GM12878 (cell line): ENCODE results near the gene WNK1. TPM values are rescaled to one million over a fixed set of nuclear protein-coding genes. Genes with fewer than 3 reads are reported as not detected.
A peak's percentile ranks its signal among the peaks of the same experiment; 100 is the strongest.

Experiments used
- ATAC-seq: fragments of 200-7000 bp; cut with Tn5 transposase; 3 replicates; pipeline ENCODE4 v1.9.1; 2020; ENCODE audit warnings: mild to moderate bottlenecking, moderate library complexity
- BruUV-seq: library from RNA; stranded (reverse); fragments of 400-500 nt; replicated peaks from 2 replicates; lab custom pipeline; 2021; lab: Mats Ljungman, UMichigan
- CTCF ChIA-PET: fragments of 300-600 bp; sonication (Branson Sonifier 250); formaldehyde crosslinking; extraction: SDS; loops from one replicate; lab custom pipeline; 2021; ENCODE audit warnings: inconsistent platforms; lab: Yijun Ruan, JAX
- POLR2A ChIA-PET: fragments of 350-600 bp; formaldehyde crosslinking; extraction: SDS; loops from one replicate; lab custom pipeline; 2021; ENCODE audit warnings: inconsistent platforms; lab: Charles Lee
- RAD21 ChIA-PET: fragments of 300-600 bp; sonication (Branson Sonifier 250); formaldehyde crosslinking; loops from one replicate; lab custom pipeline; 2023; ENCODE audit warnings: antibody characterized with exemption; ENCODE audit not compliant: unreplicated experiment; lab: Charles Lee
- SMC1A ChIA-PET: fragments of 300-600 bp; sonication (Branson Sonifier 250); formaldehyde crosslinking; loops from one replicate; lab custom pipeline; 2023; ENCODE audit not compliant: unreplicated experiment, uncharacterized antibody; lab: Charles Lee
- DNase-seq: peaks from one replicate; pipeline ENCODE4 v3.0.0-alpha.2; 2011; ENCODE audit warnings: low read depth, low spot score
- FAIRE-seq: peaks from 3 replicates; lab custom pipeline; 2011; peaks lifted over from hg19 to GRCh38; lab: Jason Lieb, UNC
- H2AFZ ChIP-seq: 2 replicates; pipeline ENCODE4 v1.6.0; 2011; ENCODE audit warnings: low read depth, low read length, control low read depth; ENCODE audit not compliant: control insufficient read depth
- H3K27ac ChIP-seq: 2 replicates; pipeline ENCODE4 v1.5.1; 2011; ENCODE audit warnings: control low read depth; ENCODE audit not compliant: control insufficient read depth, insufficient read depth
- H3K27me3 ChIP-seq, 2 experiments: replicated peaks in 1 of 2; 2 replicates each; pipeline versions ENCODE4 v1.6.0 to v1.6.1; 2011; ENCODE audit warnings: low read length in 1 of 2; ENCODE audit not compliant: control insufficient read depth in 2 of 2, insufficient read depth in 2 of 2
- H3K36me3 ChIP-seq, 2 experiments: 2 replicates each; pipeline ENCODE4 v1.5.1; 2011; ENCODE audit warnings: low read length in 1 of 2; ENCODE audit not compliant: control insufficient read depth in 2 of 2, insufficient read depth in 2 of 2
- H3K4me1 ChIP-seq: 2 replicates; pipeline ENCODE4 v1.6.1; 2011; ENCODE audit warnings: mild to moderate bottlenecking, low read length, moderate library complexity, mixed read lengths; ENCODE audit not compliant: control insufficient read depth, insufficient read depth
- H3K4me2 ChIP-seq: 2 replicates; pipeline ENCODE4 v1.6.0; 2011; ENCODE audit warnings: control low read depth; ENCODE audit not compliant: control insufficient read depth, insufficient read depth
- H3K4me3 ChIP-seq: fragments of 200-600 bp; sonication (generic); 2 replicates; pipeline ENCODE4 v1.5.1; 2016
- H3K79me2 ChIP-seq: 2 replicates; pipeline ENCODE4 v1.6.0; 2011; ENCODE audit warnings: low read length; ENCODE audit not compliant: control insufficient read depth, insufficient read depth
- H3K9ac ChIP-seq: 2 replicates; pipeline ENCODE4 v1.8.0; 2011; ENCODE audit warnings: low read length, control low read depth, mixed read lengths; ENCODE audit not compliant: control insufficient read depth, insufficient read depth
- H3K9me3 ChIP-seq: replicated peaks from 3 replicates; pipeline ENCODE4 v1.5.1; 2011; ENCODE audit warnings: mild to moderate bottlenecking, low read length; ENCODE audit not compliant: control insufficient read depth, insufficient read depth
- H4K20me1 ChIP-seq: 2 replicates; pipeline ENCODE4 v1.6.0; 2011; ENCODE audit not compliant: control insufficient read depth, insufficient read depth
- CHD2 ChIP-seq: IDR thresholded peaks from 2 replicates; pipeline ENCODE4 v1.6.1; 2011; ENCODE audit warnings: low read depth, low read length, improper control_type of control experiment, borderline replicate concordance
- HDAC2 ChIP-seq: fragments of 200-600 bp; sonication (generic); IDR thresholded peaks from 2 replicates; pipeline ENCODE4 v1.6.1; 2017
- POLR2A ChIP-seq: IDR thresholded peaks from 2 replicates; pipeline ENCODE4 v1.6.1; 2011; ENCODE audit warnings: low read depth, mild to moderate bottlenecking, low read length
- RCOR1 ChIP-seq: conservative IDR thresholded peaks from 2 replicates; pipeline ENCODE4 v1.6.1; 2012; ENCODE audit warnings: low read depth, low read length, improper control_type of control experiment
- RUNX3 ChIP-seq: IDR thresholded peaks from 2 replicates; pipeline ENCODE4 v1.6.1; 2012; ENCODE audit warnings: low read length, inconsistent platforms
- SIN3A ChIP-seq: IDR thresholded peaks from 2 replicates; pipeline ENCODE4 v1.6.1; 2012; ENCODE audit warnings: low read depth, low read length, improper control_type of control experiment
- SIX5 ChIP-seq: IDR thresholded peaks from 2 replicates; pipeline ENCODE4 v1.6.1; 2011; ENCODE audit warnings: mild to moderate bottlenecking, low read depth, low read length, moderate library complexity; ENCODE audit not compliant: severe bottlenecking
- WGBS: methylation state at CpG from one replicate; pipeline ENCODE4 v1.1.6; 2016; ENCODE audit warnings: low lambda C conversion rate; ENCODE audit not compliant: insufficient replicate concordance, insufficient coverage; ENCODE audit errors: missing lambda C conversion rate; 5-methylcytosine and 5-hydroxymethylcytosine counted together
- in situ Hi-C: fragments of 300-500 bp; cut with MboI; formaldehyde crosslinking; loops from 9 replicates; pipeline ENCODE4 v1.14.3; 2018; ENCODE audit warnings: mixed read lengths
- intact Hi-C: fragments of 100-400 bp; cut with micrococcal nuclease; formaldehyde crosslinking; loops from one replicate; pipeline ENCODE4 v1.14.2; 2022; ENCODE audit not compliant: unreplicated experiment
- polyA plus RNA-seq, 11 experiments: library from polyadenylated mRNA; depleted of rRNA in 4 of 11; unstranded in 6 of 11; stranded (reverse) in 5 of 11; fragments of >200 nt; fragmentation: Nextera tagmentation in 4 of 11; fragmentation: Illumina TruSeq in 1 of 11; extraction: Ambion mirVana in 4 of 11; extraction: Trizol in 1 of 11; gene quantifications; 1 replicate in 1 of 11; 2 replicates in 10 of 11; pipeline versions ENCODE4 v1.2.1 to v1.2.3, GENCODE V29; 2011 to 2016; ENCODE audit warnings: inconsistent platforms in 2 of 11, missing spikeins in 2 of 11, low read depth in 1 of 11
- total RNA-seq, 4 experiments: library from RNA; depleted of rRNA in 3 of 4; stranded (reverse); fragments of >200 nt in 3 of 4; fragmentation: Illumina TruSeq in 1 of 4; extraction: Trizol in 1 of 4; gene quantifications; 2 replicates each; pipeline versions ENCODE4 v1.2.1 to v1.2.3, GENCODE V29; 2013 to 2021
- TF ChIP-seq, protein P1 (sequence below): IDR thresholded peaks from 2 replicates; pipeline ENCODE4 v1.6.1; 2012; ENCODE audit warnings: low read depth, low read length, improper control_type of control experiment
- TF ChIP-seq, protein P2 (sequence below): fragments of 450-650 bp; IDR thresholded peaks from 2 replicates; pipeline ENCODE4 v1.6.1; 2016; ENCODE audit warnings: mild to moderate bottlenecking
- TF ChIP-seq, protein P3 (sequence below): IDR thresholded peaks from 2 replicates; pipeline ENCODE4 v1.6.1; 2011; ENCODE audit warnings: low read depth, low read length, improper control_type of control experiment, borderline replicate concordance

The WNK1 gene
- total and polyA plus RNA-seq, 10 of the 15 experiments (the other 5 are each of a cell fraction or from before 2014, with no cell fraction given): 9.6 to 151 (median 86.6) TPM

DNA sequence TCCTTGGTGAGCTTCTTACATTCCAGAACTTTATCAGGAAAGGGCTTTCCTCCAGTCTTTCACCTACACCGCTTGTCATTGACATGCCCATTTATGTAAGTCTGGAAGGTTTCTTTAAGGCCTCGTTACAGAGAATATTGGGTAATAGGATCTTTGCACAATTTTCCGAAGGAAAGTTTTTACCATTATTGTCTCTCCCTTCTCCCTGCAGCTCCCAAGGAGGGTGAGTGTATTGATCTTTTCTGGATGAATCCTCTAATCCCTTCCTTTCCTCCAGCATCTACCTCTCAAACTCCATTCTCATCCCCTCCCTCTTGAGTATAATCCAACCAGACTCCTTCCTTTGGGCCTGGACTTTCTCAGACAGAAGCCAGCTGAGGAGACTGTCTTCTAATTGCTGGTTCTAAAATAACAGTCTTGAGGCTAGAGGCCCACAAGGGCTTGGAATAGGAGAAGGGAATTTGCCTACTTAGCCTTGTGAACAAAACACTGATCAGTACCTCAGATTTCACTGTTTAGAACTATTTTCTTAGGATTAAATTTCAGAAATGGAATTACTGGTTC is 21.8 kb downstream of the WNK1 start:
- BruUV-seq: TSS peak; percentile 7
- no peak for TF ChIP-seq RCOR1
- no peak for TF ChIP-seq RUNX3
- no peak for TF ChIP-seq SIN3A
- TF ChIP-seq, protein P1, sequence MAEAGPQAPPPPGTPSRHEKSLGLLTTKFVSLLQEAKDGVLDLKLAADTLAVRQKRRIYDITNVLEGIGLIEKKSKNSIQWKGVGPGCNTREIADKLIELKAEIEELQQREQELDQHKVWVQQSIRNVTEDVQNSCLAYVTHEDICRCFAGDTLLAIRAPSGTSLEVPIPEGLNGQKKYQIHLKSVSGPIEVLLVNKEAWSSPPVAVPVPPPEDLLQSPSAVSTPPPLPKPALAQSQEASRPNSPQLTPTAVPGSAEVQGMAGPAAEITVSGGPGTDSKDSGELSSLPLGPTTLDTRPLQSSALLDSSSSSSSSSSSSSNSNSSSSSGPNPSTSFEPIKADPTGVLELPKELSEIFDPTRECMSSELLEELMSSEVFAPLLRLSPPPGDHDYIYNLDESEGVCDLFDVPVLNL: no peak
- TF ChIP-seq, protein P2, sequence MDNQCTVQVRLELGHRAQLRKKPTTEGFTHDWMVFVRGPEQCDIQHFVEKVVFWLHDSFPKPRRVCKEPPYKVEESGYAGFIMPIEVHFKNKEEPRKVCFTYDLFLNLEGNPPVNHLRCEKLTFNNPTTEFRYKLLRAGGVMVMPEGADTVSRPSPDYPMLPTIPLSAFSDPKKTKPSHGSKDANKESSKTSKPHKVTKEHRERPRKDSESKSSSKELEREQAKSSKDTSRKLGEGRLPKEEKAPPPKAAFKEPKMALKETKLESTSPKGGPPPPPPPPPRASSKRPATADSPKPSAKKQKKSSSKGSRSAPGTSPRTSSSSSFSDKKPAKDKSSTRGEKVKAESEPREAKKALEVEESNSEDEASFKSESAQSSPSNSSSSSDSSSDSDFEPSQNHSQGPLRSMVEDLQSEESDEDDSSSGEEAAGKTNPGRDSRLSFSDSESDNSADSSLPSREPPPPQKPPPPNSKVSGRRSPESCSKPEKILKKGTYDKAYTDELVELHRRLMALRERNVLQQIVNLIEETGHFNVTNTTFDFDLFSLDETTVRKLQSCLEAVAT: no peak
- no peak for TF ChIP-seq POLR2A
- no peak for TF ChIP-seq HDAC2
- no peak for TF ChIP-seq CHD2
- no peak for TF ChIP-seq SIX5
- TF ChIP-seq, protein P3, sequence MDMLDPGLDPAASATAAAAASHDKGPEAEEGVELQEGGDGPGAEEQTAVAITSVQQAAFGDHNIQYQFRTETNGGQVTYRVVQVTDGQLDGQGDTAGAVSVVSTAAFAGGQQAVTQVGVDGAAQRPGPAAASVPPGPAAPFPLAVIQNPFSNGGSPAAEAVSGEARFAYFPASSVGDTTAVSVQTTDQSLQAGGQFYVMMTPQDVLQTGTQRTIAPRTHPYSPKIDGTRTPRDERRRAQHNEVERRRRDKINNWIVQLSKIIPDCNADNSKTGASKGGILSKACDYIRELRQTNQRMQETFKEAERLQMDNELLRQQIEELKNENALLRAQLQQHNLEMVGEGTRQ: no peak
- Histone ChIP-seq H3K4me1 (peaks cover 4% of the 10 kb centered on the region; the same call in 1 of the 2 replicates), H3K4me3 (no peak overlapping the region), H4K20me1 (no peaks in the 10 kb centered on the region; the same call in 1 of the 2 replicates), H3K27me3 (no peaks in the 10 kb centered on the region), H3K4me2 (peak overlapping the region; percentile 28; the same call in 1 of the 2 replicates), H3K9me3 (no peaks in the 10 kb centered on the region; the same call in 2 of the 3 replicates), H3K9ac (no peak overlapping the region), H3K36me3 (peaks cover 0 to 2% of the 10 kb centered on the region in 2 experiments; a peak in 2 of 4 replicates), H2AFZ (no peak overlapping the region), H3K79me2 (peaks cover 94% of the 10 kb centered on the region), H3K27ac (no peak overlapping the region)
- FAIRE-seq: no peak
- 79% methylated on average over 3 of the region's 3 CpGs for WGBS
- in situ Hi-C loops: no loop called here
- no peak for DNase-seq
- RAD21 ChIA-PET: interaction anchor here (1.5 kb wide), 1 partner anchor 22 kb away, joined by 3 read pairs; the partner anchor contains the start of gene WNK1
- intact Hi-C loops: no loop called here
- ATAC-seq: 0 out of 3 replicates have a peak, but pooled peaks have one; percentile 12
- SMC1A ChIA-PET: interaction anchor here (0.9 to 3.4 kb wide), 4 partner anchors 9 to 41 kb away, joined by 3 to 13 read pairs (median 3); no protein-coding TSS in a partner anchor
- POLR2A ChIA-PET: interaction anchor here (0.9 kb wide), 1 partner anchor 13 kb away, joined by 3 read pairs; no protein-coding TSS in a partner anchor
- CTCF ChIA-PET: interaction anchor here (1.1 to 1.3 kb wide), 2 partner anchors 14 to 17 kb away, joined by 4 to 5 read pairs; no protein-coding TSS in a partner anchor
